ENCODE results near the gene CCND1.

The CCND1 gene

DNA sequence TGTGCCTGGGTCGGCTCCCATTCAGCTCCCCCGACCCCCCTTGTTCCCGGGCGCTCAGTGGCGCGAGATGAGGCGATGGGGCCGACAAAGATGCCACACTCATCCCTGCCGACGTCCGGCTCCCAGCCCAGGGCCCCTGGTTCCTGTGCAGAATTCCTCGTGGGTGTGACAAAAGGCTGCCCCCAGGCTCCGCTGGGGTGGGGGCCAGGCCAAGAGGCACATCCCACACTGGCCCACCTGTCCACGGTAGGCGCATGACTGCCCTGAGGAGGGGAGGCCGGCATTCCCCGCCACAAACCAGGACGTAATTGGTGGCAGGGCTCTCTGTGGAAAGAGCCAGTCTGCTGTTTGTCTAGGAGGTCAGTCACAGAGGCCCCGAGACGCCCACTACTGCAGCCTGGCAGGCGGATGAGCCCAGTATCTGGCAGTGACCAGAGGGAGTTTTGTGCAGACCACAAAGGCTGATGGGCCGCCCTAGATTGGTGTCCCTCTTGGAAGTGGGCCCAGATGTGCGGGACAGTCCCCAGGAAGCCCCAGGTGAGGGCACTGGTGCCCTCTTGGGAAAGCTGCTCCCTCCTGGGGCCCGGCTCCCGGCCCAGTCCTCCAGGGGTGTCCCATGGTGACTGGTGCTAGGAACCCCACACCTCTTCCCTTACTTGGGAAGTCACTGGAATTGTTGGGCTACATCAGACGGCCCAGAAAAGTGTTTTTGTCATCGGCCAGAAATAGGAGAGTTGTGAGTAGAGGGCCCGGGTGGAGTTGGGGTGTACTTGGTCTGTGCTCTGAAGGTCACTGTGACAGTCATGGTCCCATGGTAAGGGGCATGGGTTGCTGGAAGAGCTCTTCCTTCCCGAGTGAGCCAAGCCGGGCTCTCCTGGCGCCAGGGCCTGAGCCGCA is 5.8 kb downstream of the CCND1 start:
- Histone ChIP-seq H3K4me3 (ENCODE audit: insufficient read length, low read depth) (no peak overlapping the region), H3K9ac (ENCODE audit: insufficient read length, low read depth) (no peak overlapping the region), H3K27me3 (ENCODE audit: insufficient read depth, insufficient read length) (no peaks in the 10 kb centered on the region), H3K36me3 (ENCODE audit: insufficient read depth, insufficient read length, low read length) (peaks cover 88% of the 10 kb centered on the region), H3K4me1 (ENCODE audit: insufficient read depth, insufficient read length) (peaks cover 27% of the 10 kb centered on the region), H3K9me3 (ENCODE audit: insufficient read depth, low read length) (no peaks in the 10 kb centered on the region)
- TF ChIP-seq ZNF274 (IDR thresholded peaks at IDR 0.05; ENCODE audit: low read depth, low read length) (no peak), YY1 (IDR thresholded peaks at IDR 0.05; ENCODE audit: insufficient read depth, insufficient read length) (no peak), SUZ12 (IDR thresholded peaks at IDR 0.05; ENCODE audit: extremely low read depth, insufficient read depth, insufficient read length) (no peak)
- DNase-seq (ENCODE audit: low read depth, low spot score): no peak

DNA sequence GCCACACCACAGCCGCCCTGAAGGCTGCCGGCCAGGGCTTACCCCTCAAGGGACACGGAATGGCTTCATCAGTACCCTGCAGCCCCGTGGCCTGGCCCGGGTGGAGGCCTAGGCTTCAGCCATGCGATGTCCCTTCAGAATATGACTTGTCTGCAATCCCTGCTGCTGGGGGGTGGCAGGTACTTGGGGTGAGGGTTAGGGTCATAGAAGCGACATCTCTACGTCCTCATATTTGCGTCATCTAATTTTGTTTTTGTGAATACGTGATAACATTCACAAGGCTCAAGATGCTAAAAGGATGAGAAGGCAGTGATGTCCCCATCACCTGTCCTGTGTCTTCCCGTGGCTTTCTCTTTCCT is 6.4 kb downstream of the CCND1 start:
- H3K9me3 ChIP-seq (ENCODE audit: insufficient read depth, low read length): no peaks in the 10 kb centered on the region
- H3K36me3 ChIP-seq (ENCODE audit: insufficient read depth, insufficient read length, low read length): peaks cover 94% of the 10 kb centered on the region
- TF ChIP-seq YY1 (IDR thresholded peaks at IDR 0.05; ENCODE audit: insufficient read depth, insufficient read length): no peak
- TF ChIP-seq SUZ12 (IDR thresholded peaks at IDR 0.05; ENCODE audit: extremely low read depth, insufficient read depth, insufficient read length): no peak
- no peak for TF ChIP-seq ZNF274 (IDR thresholded peaks at IDR 0.05; ENCODE audit: low read depth, low read length)
- no peaks in the 10 kb centered on the region for H3K27me3 ChIP-seq (ENCODE audit: insufficient read depth, insufficient read length)
- no peak overlapping the region for H3K4me3 ChIP-seq (ENCODE audit: insufficient read length, low read depth)
- DNase-seq (ENCODE audit: low read depth, low spot score): no peak
- peaks cover 27% of the 10 kb centered on the region for H3K4me1 ChIP-seq (ENCODE audit: insufficient read depth, insufficient read length)
- H3K9ac ChIP-seq (ENCODE audit: insufficient read length, low read depth): no peak overlapping the region

DNA sequence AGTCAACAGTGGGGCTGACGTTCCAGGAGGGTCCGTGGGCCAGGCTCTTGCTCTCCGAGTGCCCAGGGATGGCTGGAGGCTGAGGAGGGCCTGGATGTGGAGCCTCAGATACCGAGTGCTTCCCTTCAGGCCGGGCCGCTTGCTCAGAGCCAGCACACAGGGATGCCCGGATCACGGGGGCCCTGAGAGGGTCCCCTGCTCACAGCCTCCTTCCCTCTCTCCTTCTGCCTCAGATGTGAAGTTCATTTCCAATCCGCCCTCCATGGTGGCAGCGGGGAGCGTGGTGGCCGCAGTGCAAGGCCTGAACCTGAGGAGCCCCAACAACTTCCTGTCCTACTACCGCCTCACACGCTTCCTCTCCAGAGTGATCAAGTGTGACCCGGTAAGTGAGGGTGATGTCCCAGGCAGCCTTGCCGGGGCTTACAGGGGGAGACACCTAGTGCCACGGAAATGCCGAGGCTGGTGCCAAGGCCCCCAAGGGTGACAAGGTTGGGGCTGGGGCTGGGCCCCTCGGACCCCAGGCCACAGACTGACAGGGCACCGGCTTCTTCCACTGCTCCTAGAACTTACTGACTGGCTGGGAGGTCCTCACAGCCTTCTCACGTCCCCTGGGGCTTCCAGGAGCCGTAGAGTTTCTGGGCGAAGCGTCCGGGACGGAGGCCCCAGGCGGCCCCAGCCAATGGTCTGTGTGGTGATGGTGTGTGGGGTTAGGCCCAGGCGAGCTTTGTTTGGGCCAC is 7.0 kb downstream of the CCND1 start:
- Histone ChIP-seq H3K4me1 (ENCODE audit: insufficient read depth, insufficient read length) (peaks cover 27% of the 10 kb centered on the region), H3K9ac (ENCODE audit: insufficient read length, low read depth) (no peak overlapping the region), H3K4me3 (ENCODE audit: insufficient read length, low read depth) (no peak overlapping the region)

DNA sequence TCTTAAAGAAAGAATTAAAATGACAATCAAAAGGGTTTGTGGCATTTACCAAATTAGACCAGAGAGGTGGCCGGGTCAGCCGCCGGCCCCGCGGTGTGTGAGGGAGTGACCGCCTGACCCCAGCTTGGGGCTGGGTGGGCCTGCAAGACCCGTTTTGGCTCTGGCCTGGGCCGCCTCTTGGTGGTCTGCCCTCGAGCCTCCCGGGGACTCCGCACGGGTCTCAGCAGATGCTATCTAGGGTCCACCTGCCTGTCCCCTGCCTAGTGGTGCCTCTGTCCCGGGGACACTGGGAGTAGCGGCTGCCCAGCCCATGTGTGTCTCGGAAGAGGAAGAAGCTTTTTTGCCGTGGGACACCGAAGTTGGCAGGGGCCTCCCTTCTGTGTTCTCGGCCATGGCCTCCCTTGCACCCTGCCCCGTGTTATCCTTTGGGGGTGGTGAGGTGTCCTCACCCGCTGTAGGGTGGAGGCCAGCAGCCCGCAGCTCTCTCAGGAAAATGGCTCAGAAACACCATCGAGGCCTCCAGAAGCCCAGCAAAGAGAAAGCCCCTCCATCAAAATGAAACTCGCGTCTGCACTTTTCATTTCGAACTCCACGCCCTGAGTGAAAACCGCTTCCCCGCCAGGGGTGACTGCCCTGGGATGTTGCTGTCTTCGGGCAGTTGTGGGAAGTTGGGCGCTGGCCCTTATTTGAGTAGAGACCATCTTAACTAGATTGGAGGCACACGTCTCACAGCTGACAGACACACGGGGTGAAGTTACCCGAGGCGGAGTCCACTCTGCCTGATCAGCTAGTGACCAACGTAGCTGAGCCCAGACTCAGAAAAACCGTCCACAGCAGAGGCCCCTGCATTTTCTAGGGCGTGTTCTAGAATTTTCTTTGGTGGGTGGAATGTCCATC is 8.0 kb downstream of the CCND1 start:
- Histone ChIP-seq H3K4me3 (ENCODE audit: insufficient read length, low read depth) (no peak overlapping the region), H3K9ac (ENCODE audit: insufficient read length, low read depth) (no peak overlapping the region), H3K36me3 (ENCODE audit: insufficient read depth, insufficient read length, low read length) (peaks cover 98% of the 10 kb centered on the region), H3K9me3 (ENCODE audit: insufficient read depth, low read length) (no peaks in the 10 kb centered on the region), H3K27me3 (ENCODE audit: insufficient read depth, insufficient read length) (no peaks in the 10 kb centered on the region), H3K4me1 (ENCODE audit: insufficient read depth, insufficient read length) (peaks cover 24% of the 10 kb centered on the region)
- DNase-seq (ENCODE audit: low read depth, low spot score): no peak
- TF ChIP-seq SUZ12 (IDR thresholded peaks at IDR 0.05; ENCODE audit: extremely low read depth, insufficient read depth, insufficient read length) (no peak), YY1 (IDR thresholded peaks at IDR 0.05; ENCODE audit: insufficient read depth, insufficient read length) (no peak), ZNF274 (IDR thresholded peaks at IDR 0.05; ENCODE audit: low read depth, low read length) (no peak)

More for the DNA sequence above, 7.0 kb downstream of the CCND1 start:
- Histone ChIP-seq H3K36me3 (ENCODE audit: insufficient read depth, insufficient read length, low read length) (peaks cover 98% of the 10 kb centered on the region), H3K27me3 (ENCODE audit: insufficient read depth, insufficient read length) (no peaks in the 10 kb centered on the region), H3K9me3 (ENCODE audit: insufficient read depth, low read length) (no peaks in the 10 kb centered on the region)
- TF ChIP-seq ZNF274 (IDR thresholded peaks at IDR 0.05; ENCODE audit: low read depth, low read length) (no peak), YY1 (IDR thresholded peaks at IDR 0.05; ENCODE audit: insufficient read depth, insufficient read length) (no peak), SUZ12 (IDR thresholded peaks at IDR 0.05; ENCODE audit: extremely low read depth, insufficient read depth, insufficient read length) (no peak)
- DNase-seq (ENCODE audit: low read depth, low spot score): no peak

DNA sequence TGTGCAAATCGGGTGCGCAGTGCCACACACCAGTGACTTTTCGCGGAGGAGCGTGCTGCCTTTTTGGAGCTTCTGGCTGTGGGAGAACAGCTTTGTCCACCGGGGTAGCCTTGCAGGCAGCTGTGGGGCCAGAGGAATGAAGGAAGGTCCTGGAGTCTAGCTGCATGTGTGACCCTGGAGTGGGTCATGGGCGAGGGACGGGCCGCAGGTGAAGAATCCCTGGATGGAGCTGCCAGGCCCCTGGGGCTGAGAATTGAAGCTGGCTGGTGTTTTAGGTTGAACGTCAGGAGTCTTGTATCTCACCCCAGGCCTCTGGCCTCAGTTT is 8.6 kb downstream of the CCND1 start:
- H3K36me3 ChIP-seq (ENCODE audit: insufficient read depth, insufficient read length, low read length): peaks cover 98% of the 10 kb centered on the region
- H3K4me3 ChIP-seq (ENCODE audit: insufficient read length, low read depth): no peak overlapping the region
- peaks cover 19% of the 10 kb centered on the region for H3K4me1 ChIP-seq (ENCODE audit: insufficient read depth, insufficient read length)
- TF ChIP-seq ZNF274 (IDR thresholded peaks at IDR 0.05; ENCODE audit: low read depth, low read length): no peak
- TF ChIP-seq YY1 (IDR thresholded peaks at IDR 0.05; ENCODE audit: insufficient read depth, insufficient read length): no peak
- TF ChIP-seq SUZ12 (IDR thresholded peaks at IDR 0.05; ENCODE audit: extremely low read depth, insufficient read depth, insufficient read length): no peak
- DNase-seq (ENCODE audit: low read depth, low spot score): no peak
- H3K9ac ChIP-seq (ENCODE audit: insufficient read length, low read depth): no peak overlapping the region
- no peaks in the 10 kb centered on the region for H3K9me3 ChIP-seq (ENCODE audit: insufficient read depth, low read length)
- no peaks in the 10 kb centered on the region for H3K27me3 ChIP-seq (ENCODE audit: insufficient read depth, insufficient read length)

DNA sequence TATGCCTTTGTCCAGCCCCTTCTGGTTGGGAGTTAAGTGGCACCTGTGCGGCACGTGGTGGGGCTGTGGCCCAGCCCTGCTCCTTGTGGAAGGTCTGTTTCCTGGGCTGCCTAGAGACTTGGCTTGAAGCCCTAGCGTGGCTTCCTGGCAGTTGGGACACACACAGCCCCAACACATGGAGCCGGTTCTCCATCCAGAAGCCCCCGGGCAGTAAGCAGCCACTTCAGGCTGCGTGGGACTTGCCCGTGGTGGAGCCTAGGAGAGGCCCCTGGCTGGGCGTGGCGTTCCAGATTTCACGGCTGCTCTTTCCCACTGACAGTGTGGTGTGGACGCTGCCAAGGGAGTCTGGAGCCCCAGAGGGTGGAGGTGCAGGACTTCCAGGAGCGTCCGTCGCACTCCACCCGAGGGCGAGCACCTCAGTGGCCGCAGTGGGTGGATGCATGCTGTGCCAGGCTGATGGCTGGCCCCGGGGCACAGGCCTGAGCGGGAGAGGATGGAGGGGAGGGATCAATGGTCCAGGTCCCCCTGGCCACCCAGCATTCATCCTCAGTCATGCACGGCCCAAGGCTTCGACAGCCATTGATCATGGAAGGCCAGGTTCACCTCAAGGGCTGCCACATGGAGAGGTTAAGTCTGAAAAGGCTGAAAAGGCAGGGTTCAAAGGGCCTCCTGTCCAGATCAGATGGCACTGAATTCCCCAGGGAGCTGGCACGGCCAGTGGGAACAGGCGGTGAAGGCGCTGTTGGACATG is 9.3 kb downstream of the CCND1 start:
- no peak overlapping the region for H3K9ac ChIP-seq (ENCODE audit: insufficient read length, low read depth)

More for the DNA sequence above, 9.3 kb downstream of the CCND1 start:
- Histone ChIP-seq H3K4me1 (ENCODE audit: insufficient read depth, insufficient read length) (peaks cover 17% of the 10 kb centered on the region), H3K4me3 (ENCODE audit: insufficient read length, low read depth) (no peak overlapping the region), H3K9me3 (ENCODE audit: insufficient read depth, low read length) (no peaks in the 10 kb centered on the region), H3K36me3 (ENCODE audit: insufficient read depth, insufficient read length, low read length) (peaks cover 92% of the 10 kb centered on the region), H3K27me3 (ENCODE audit: insufficient read depth, insufficient read length) (no peaks in the 10 kb centered on the region)
- TF ChIP-seq SUZ12 (IDR thresholded peaks at IDR 0.05; ENCODE audit: extremely low read depth, insufficient read depth, insufficient read length) (no peak), YY1 (IDR thresholded peaks at IDR 0.05; ENCODE audit: insufficient read depth, insufficient read length) (no peak), ZNF274 (IDR thresholded peaks at IDR 0.05; ENCODE audit: low read depth, low read length) (no peak)
- DNase-seq (ENCODE audit: low read depth, low spot score): no peak
